Lung (tissue), 12 donors: ENCODE measurements around the gene ITGAD. TPM values are rescaled to one million over a fixed set of nuclear protein-coding genes. Genes with fewer than 3 reads are reported as not detected.

ENCODE experiments used
- ATAC-seq: fragments of 200-7000 bp; cut with Tn5 transposase; one replicate; pipeline ENCODE4 v1.9.1; 2020; ENCODE audit warnings: moderate number of reproducible peaks; ENCODE audit not compliant: insufficient read depth, low FRiP score
- DNase-seq, 3 donors: peaks; one replicate each; pipeline ENCODE4 v3.0.0-alpha.2; 2013 to 2017
- H3K27ac ChIP-seq, 2 donors: one replicate each; pipeline ENCODE4 v1.5.1; 2013; ENCODE audit warnings: mild to moderate bottlenecking in 2 of 2, moderate library complexity in 2 of 2, control low read depth in 1 of 2, inconsistent platforms in 1 of 2, low read depth in 1 of 2, low read length in 1 of 2
- H3K27me3 ChIP-seq, 3 donors: one replicate each; pipeline ENCODE4 v1.5.1; 2013; ENCODE audit warnings: low read length in 2 of 3; ENCODE audit not compliant: control insufficient read depth in 3 of 3, insufficient read depth in 3 of 3
- H3K36me3 ChIP-seq, 4 donors: one replicate each; pipeline ENCODE4 v1.5.1; 2013; ENCODE audit warnings: low read length in 4 of 4, mild to moderate bottlenecking in 1 of 4, moderate library complexity in 1 of 4; ENCODE audit not compliant: control insufficient read depth in 4 of 4, insufficient read depth in 4 of 4
- H3K4me1 ChIP-seq, 5 donors: one replicate each; pipeline ENCODE4 v1.5.1; 2013; ENCODE audit warnings: low read length in 5 of 5, mild to moderate bottlenecking in 2 of 5, moderate library complexity in 1 of 5; ENCODE audit not compliant: control insufficient read depth in 5 of 5, insufficient read depth in 5 of 5
- H3K4me3 ChIP-seq: one replicate; pipeline ENCODE4 v1.5.1; 2013; ENCODE audit warnings: mild to moderate bottlenecking, control low read depth, moderate library complexity
- H3K9ac ChIP-seq, 2 donors: one replicate each; pipeline ENCODE4 v1.5.1; 2013; ENCODE audit warnings: low read length in 2 of 2, control low read depth in 1 of 2; ENCODE audit not compliant: insufficient read depth in 1 of 2
- H3K9me3 ChIP-seq, 4 donors: one replicate each; pipeline ENCODE4 v1.5.1; 2013; ENCODE audit warnings: low read length in 3 of 4, mild to moderate bottlenecking in 1 of 4, moderate library complexity in 1 of 4; ENCODE audit not compliant: control insufficient read depth in 4 of 4, insufficient read depth in 3 of 4
- CTCF ChIP-seq: IDR thresholded peaks from 2 replicates; pipeline ENCODE4 v1.5.1; 2012; ENCODE audit warnings: mild to moderate bottlenecking; ENCODE audit errors: control extremely low read depth, extremely low read depth
- WGBS, 2 donors: extraction: QIAGEN DNeasy Blood & Tissue Kit; methylation state at CpG; one replicate each; pipeline ENCODE4 v1.1.7; 2013; 5-methylcytosine and 5-hydroxymethylcytosine counted together
- polyA plus RNA-seq, 2 donors: library from polyadenylated mRNA; stranded (reverse); fragments of 200-250 nt; gene quantifications; one replicate each; pipeline ENCODE4 v1.2.1, GENCODE V29; 2013
- total RNA-seq, 2 donors: library from RNA; depleted of rRNA in 1 of 2; stranded (reverse); fragments of >200 nt in 1 of 2; gene quantifications; one replicate each; pipeline ENCODE4 v1.2.1, GENCODE V29; 2014 to 2021
- donor health status: control.
- donor health status: control.
- donor health status: Bipolar disorder and iron deficiency.
- donor health status: healthy.
- donor health status: DM: yes; HTN: yes; CAD: no.

The ITGAD gene
- total and polyA plus RNA-seq, 4 donors = 0.19 to 1.5 (median 0.33) TPM

GRCh38 chr16:31355431-31356100 lies 37.6 kb upstream of the ITGAD start:
- Histone ChIP-seq H3K27ac (peak overlapping the region in 1 of 2 donors; percentile 40), H3K9me3 (no peaks in the 10 kb centered on the region), H3K4me3 (no peak overlapping the region), H3K9ac (no peak overlapping the region), H3K4me1 (no peaks in the 10 kb centered on the region), H3K36me3 (no peaks in the 10 kb centered on the region), H3K27me3 (peaks cover 0 to 3% (median 0%) of the 10 kb centered on the region in 3 donors)
- ATAC-seq (no peak), DNase-seq (no peak)
- WGBS, 2 donors = 66 to 71% methylated on average over 14 of the region's 14 CpGs
- no peak for TF ChIP-seq CTCF

GRCh38 chr16:31356566-31357323 lies 36.4 kb upstream of the ITGAD start:
- Histone ChIP-seq H3K27me3 (peaks cover 0 to 3% (median 0%) of the 10 kb centered on the region in 3 donors), H3K36me3 (no peaks in the 10 kb centered on the region), H3K9me3 (no peaks in the 10 kb centered on the region), H3K9ac (no peak overlapping the region), H3K4me3 (no peak overlapping the region), H3K4me1 (no peaks in the 10 kb centered on the region), H3K27ac (no peak overlapping the region)
- ATAC-seq (no peak), DNase-seq (no peak)
- WGBS, 2 donors = 48 to 52% methylated on average over 26 to 28 of the region's 28 CpGs
- TF ChIP-seq CTCF = no peak

GRCh38 chr16:31357324-31358109 lies 35.6 kb upstream of the ITGAD start:
- Histone ChIP-seq H3K36me3 (no peaks in the 10 kb centered on the region), H3K27me3 (peaks cover 0 to 3% (median 0%) of the 10 kb centered on the region in 3 donors), H3K9me3 (no peaks in the 10 kb centered on the region), H3K4me3 (no peak overlapping the region), H3K4me1 (no peaks in the 10 kb centered on the region), H3K27ac (no peak overlapping the region), H3K9ac (no peak overlapping the region)
- no peak for DNase-seq
- TF ChIP-seq CTCF = no peak
- WGBS, 2 donors = 55 to 57% methylated on average over 18 of the region's 18 CpGs
- ATAC-seq = no peak
